GM18868 (cell line): ENCODE measurements around the gene DHX29.

ENCODE experiments used
- ATAC-seq: cut with Tn5 transposase; IDR thresholded peaks from one replicate; pipeline ENCODE4 v1.9.1; 2021; ENCODE audit warnings: mild to moderate bottlenecking, moderate library complexity; ENCODE audit not compliant: unreplicated experiment

The DHX29 gene

DNA sequence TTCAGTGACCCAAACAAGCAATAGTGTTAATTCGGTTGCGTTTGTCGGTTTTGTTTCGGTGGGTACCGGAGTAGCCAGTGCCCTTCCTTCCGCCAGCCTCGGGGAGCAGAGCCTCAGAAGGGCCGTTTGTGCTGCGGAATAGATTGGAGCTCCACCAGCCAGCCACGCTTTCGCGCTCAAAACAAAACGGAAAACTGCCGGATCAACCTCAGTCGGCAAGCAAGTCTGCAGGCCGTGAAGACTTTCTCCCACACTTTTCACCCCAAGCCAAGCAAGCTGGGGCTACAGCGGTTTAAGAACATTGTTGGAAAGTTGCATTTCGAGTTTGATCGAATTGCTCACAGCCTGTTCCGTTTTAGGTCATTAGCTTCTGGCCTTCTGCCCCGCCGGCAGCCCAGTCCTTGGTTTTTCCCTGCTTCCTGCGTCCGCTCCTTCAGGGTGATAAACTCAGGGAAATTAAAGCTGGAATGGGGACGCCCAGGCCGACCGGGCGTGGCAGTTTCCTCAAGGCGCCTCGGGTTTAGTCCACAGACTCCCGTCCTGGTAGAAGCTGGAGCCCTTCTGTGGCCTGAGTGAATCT is 73.3 kb downstream of the DHX29 start:
- ATAC-seq: no peak

DNA sequence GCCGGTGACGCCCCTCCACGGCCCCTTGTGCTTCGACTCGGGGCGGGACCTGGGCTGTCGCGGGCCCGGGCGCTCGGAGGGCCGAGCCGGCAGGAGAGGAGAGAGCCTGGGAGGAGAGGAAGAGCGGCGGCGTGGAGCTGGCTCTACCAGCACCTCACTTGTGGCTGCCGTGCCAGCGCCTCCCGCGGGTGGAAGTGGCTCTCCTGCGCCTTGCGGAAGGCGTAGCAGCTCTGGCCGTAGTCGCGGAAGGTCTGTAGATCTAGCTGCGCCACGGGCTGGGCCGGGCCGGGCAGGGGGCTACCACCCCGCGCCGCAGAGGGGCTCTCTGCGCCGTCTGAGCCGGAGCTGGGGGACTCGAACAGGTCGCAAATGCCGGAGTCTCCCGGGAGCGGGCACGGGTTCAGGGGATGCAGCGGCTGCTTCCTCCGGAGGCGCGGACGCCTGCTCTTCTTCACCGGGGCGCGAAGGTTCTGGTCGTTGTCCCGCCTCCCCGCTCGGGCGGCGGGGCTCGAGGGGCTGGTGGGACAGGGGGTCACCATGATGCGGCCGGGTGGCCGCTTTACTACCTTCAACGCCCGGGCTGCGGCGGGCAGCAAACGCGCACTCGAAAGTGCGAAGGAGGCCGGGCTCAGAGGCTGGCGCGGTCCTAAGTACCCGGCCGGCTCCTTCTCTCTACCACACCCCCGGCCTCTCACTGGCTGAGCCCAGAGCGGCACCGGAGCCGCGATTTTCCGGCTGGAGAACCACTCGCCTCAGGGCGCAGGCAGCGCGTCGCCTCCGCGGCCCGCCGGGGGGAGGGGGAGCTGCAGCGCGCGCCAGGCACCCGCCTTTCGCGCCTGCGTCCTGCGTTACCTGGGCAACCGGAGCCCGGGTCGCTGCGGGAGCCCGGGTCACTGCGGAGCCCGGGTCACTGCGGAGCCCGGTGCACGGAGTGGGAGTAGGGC is 74.2 kb downstream of the DHX29 start, which contains the start of gene CCNO:
TSS of gene CCNO (minus strand) at position 624 of the 944 bp plus-strand sequence. CDS start at position 539, 85 bp downstream.
- ATAC-seq: peak; percentile 51

DNA sequence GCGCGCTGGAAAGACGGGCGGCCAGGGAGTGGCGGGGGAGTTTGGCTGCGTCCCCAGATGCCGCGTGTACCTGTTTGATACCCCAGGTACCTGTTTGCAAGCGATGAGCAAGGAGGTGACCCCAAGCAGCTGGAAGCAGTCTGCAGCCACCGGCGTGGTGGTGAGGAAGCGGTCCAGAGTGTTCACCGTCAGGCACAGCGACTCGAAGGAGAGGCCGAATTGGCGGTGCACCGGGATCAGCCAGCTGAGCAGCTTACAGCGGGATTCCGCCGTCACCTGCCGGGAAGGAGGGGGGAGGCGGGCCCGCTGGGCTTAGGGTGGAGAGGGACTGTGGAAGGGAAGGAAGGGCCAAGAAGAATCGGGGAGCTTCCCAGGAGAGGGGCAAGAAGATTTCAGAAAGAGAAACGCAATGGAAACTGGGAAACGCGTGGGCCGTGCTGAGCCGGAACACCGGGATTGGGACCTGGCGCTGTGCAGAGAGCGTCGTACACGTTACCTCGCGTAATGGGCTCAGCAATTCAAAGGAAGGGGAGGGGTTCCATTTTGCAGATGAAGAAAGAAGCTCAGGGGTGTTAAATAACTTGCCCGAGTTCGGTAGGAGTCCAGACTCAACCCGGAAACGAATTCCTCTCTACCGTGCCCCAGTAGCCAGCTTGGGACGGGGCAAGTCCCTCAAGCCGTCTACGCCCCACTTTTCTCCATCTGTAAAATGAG is 75.1 kb downstream of the DHX29 start:
- ATAC-seq: peak; percentile 5

DNA sequence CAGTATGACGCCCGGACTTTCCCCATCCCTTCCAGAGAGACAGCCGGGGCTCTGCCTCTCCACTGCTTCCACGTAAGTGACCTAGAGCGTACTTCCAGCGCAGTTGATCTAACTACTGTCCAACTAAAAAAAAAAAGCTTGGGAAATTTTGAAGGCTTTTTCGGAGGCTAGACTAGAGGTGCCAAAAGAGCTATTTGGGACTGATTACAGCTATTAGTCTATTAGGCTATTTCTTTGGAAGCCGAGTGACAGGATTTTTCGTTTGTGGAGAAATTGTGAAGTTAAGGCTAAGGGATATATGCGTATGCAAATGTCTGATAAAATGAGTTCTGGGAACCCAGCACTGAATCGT is 75.6 kb downstream of the DHX29 start:
- no peak for ATAC-seq

DNA sequence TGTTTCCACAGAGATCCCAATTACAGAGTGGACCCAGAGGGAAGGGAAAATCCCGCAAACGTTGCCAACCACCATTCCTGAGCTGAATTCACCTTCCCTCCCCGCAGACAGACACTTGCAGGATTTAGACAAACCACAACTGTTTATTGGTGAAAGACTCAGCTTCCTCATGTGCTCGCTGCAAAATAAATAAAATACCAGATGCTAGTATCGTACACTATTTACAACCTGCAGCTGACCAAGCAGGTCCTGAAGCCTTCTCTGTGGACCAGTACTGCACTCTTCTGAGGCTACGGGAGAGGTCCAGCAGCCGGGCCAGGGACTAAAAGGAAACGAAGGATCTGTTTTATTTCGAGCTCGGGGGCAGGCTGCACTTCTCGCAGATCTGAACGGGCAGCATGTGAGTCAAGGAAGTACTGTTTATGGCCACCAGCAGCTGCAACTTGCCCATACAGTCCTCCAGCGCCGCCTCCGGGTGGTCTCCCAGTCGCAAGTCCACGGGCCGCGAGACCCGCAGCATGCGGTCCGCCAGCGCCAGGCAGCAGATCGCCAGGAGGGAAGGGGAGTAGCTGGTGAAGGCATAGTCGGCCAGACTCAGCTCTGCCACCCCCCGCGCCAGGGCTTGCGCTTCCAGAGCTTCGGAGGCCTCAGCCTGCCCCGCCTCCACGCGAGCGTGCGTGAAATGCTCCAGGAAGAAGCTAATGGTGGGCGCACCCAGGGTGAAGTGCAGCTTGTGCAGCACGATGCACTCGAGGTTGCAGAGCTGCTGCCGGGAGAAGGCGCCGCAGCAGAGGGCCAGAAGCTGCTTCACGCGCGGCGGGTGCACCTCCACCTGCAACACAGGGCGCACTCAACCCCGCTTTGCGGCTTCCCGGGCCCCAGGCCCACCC is 76.2 kb downstream of the DHX29 start:
- no peak for ATAC-seq

DNA sequence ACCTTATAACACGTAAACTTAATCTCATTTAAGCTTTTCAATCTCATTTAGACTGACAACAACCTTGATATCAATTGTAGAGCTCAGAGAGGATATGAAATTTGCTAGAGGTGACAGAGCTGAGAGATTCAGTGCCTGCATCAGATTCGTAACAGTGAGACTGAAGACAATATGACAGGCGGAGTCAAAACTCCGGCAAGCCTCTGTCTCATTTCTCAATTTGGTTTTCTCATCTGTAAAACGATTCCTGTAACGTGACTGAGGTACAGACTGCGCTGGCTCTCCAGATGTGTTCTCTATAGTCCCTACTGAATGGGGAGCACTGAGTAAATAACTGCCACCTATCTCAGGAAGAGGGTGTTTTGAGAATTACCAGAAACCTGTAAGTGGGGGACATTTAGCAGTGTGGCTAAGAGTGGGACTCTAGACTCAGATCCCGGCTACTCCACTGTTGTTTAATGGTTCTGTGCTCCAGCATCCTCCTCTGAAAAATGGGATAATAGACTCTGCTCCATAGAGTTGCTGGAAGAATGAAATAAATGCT is 77.3 kb downstream of the DHX29 start:
- no peak for ATAC-seq

DNA sequence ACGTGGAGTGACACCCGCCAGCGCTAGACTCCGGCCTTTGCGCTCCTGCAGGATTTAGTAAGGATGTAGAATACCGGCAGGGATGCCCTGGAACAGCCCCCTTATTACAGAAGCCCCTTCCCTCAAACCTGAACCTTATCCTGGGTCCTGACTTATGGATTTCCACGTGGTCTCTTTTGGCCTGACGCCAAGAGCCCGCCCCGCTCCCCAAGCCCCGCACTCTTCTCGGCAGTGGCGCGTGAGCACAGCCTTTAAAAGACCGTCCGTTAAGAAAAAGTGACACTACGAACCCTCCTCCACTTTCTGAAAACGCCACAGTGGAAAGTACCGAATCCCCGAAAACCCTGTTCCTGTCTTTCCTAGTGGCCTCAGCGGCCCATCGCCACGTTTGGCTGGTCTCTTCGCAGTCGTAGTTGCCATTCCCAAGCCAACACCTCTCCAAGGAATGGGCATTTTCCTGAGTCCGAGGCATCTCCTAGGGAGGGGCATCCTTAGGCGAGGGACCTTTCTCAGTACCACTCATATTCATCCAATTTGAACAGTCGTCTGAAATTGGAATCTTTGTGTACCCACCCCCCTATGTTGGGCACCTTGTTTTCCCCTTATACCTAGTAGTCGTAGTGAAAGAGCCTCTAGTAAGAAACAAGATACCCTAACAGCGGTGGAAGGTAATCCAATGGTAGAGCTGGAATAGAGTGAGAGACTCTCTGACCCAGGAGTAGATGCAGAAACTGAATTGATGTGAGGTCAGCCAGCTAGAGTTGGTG is 79.6 kb downstream of the DHX29 start:
- no peak for ATAC-seq

DNA sequence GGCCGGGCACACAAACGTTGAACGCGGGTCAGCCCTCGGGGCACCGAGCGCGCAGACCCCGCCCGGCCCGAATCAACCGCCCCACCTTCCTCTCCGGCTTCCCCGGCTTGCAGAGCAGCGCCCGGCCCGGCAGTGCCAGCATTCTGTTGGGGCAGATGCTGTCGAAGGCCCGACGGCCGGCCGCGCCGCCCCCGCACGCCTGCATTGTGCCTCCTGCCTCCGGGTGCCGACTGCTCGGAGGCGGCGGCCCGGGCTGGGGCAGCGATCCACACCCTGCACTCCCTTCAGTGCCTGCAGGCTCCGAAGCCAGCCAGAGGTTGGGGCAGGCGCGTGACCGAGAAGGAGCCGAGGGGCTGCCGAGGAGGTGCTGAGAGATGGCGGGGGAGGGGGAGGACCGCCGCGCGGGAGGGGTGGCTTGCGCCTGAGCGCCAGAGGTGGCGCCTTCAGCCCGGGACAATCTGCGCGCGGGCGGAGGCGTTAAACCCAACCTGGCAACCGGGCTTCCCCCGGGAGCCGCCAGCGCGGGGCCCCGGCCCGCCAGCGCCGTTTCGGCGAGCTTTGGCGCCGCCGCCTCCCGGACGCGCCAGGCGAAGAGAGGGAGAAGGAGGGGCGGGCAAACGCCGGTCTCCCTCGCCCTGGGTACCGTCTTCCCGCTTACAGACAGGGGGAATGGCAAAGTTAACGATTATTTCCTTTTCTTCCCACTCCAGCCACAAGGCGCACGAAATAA is 80.4 kb downstream of the DHX29 start, which contains the start of gene MCIDAS:
TSS of gene MCIDAS (minus strand) at position 382 of the 730 bp plus-strand sequence. CDS start at position 205, 177 bp downstream.
- peak; percentile 47 for ATAC-seq

DNA sequence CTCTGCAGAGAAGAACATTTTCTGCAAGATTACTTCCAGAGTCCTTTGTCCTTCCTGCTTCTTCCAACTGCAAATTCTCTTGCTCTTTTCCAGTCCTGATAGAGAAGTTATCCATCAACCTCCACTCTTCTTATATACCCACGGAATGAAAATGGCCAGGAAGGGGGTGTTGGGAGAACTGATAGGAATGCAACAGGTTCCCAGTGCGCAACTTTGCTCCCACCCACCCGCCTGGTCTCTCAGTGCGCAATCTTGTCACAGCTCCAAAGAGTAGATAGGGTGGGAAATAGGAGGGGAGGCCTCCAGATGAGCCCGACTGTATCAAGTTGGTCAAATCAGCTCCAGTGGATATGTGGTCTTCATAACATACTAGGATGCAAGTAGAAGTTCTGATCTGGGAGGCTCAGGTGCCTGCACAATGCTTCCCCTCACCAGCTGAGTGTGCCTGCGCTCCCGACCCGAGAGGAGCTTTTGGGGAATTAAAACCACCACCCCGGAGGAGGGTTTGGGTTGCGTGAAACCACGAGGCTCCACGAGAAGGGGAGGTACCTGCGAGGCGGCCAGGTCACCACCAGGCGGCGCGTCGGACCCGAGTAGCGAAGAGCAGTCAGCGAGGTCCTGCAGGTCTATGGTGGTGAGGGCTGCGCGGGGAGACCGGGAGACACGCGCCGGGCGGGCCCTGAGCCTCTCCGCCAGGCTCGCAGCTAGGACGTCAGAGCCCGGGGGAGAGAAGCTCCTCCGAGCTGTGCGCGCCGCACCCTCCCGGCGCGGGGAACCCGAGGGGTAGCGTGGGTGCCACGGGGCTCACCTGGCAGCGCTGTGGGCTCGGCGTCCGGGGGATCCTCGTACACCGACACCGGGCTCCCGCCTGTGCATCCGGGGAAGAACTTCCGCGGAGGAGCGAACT is 81.2 kb downstream of the DHX29 start:
- peak; percentile 64 for ATAC-seq

DNA sequence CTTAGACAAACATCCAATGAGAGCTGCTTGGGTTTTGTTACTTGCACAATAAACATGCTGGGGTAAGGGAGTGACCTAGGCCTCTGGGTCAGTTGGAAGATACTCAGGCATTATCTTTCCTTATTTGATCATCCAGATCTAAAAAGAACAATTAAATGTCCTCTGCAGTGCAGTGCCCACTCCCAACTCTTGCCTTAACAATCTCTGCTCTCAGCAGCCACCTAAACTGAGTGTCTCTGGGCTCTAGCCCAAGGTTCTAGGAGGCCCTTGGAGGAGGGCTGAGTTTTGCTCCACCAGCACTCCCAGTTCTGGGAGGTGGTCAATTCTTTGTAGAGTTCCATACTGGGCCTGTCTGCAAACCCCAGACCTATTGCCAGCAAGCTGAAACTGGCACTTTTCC is 82.1 kb downstream of the DHX29 start:
- no peak for ATAC-seq

DNA sequence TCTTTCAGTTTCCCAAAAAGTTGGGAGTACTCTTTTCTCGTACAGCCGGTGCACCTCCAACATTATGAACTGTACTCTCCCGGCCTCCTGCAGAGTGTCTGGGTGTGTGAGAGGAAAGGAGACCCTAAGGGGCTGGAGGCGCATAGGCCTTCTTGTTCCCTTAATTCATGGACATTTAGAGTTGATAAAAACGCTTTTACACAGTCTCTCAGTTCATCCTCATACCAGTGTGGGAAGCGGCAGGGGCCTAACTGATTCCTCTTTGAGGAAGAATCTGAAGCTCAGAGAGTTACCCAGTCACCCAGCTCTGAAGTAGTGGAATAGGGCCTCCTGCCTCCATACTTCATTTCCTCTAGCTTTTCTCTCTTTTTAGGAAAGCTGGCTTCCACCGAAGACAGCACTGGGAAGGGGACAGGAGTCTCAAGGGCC is 83.7 kb downstream of the DHX29 start:
- ATAC-seq: no peak

DNA sequence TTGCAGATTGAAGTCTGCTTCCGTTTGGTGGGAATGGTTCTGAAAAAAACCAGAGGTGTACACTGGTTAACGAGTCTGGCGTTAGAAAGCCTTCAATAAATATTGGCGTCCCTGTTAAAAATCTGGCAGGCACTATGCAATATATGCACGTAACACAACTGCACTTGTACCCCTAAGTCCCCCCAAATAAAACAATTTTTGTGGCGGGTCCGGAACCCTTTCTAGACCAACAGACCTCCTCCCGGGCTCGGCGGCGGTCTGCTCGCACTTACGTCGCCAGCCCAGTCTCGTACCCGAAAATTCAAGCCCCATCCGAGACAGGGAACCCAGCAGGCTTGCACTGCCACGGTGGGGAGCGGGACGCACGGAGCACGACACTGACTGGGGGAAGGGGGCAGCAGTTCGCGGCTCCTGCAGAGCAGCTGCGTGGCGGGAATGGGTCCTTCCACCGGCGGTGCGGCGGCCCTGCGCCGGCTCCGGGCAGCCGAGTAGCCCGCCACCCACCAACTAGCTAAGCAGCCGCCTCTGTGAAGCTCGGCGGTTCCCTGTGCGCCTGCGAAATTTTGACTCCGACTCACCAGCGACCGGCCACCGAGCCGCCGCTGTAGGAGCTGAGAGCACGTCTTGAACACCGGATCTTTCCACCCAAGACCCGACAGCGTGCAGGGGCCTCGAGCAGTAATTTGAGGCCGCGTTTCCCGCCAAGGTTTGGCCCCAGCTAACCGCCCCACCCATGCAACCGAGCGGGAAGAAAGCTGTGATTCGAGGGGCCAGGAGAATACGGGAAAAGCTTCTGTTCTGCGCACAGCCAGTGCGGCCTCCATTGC is 84.3 kb downstream of the DHX29 start:
- ATAC-seq: no peak

DNA sequence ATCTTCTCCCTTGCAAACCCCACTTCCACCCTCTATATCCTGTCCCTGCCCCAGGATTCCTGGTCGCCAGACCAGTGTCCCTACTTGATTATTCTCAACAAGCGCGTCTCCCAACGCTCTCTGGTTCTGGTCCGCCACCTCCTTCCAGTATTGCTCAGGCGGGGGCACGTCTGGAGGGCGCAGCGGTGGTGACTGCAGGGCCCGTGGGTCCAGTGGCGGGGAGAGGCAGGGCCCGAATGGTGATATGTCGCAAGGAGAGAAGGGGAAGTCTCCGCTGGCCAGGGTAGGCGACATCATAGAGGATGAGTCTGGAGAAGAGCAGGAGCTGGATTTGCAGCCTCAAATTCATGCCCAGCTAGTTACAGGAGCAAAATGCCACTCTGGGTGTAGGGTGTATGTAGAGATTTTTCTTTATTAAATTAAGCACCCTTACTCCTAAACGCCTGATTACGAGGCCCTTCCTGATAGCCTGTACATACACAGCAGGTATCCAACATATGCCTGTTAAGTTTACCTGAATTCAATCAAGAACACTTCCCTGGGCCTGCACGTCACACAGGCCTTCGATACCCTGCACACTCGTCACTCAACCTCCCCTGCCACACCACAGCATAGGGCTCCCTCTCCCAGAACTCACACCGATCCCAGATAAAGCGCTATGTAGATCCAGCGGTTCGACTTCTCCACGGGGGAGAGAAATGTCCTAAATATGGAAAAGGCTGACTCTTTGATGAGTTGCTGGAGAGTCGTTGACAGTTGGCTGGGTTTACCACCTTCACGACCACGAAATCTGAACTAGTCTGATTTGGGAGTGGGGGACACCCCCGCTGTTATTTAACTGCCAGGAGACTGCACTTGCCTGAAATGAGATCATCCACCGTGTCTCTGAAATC is 85.2 kb downstream of the DHX29 start:
- ATAC-seq: no peak

DNA sequence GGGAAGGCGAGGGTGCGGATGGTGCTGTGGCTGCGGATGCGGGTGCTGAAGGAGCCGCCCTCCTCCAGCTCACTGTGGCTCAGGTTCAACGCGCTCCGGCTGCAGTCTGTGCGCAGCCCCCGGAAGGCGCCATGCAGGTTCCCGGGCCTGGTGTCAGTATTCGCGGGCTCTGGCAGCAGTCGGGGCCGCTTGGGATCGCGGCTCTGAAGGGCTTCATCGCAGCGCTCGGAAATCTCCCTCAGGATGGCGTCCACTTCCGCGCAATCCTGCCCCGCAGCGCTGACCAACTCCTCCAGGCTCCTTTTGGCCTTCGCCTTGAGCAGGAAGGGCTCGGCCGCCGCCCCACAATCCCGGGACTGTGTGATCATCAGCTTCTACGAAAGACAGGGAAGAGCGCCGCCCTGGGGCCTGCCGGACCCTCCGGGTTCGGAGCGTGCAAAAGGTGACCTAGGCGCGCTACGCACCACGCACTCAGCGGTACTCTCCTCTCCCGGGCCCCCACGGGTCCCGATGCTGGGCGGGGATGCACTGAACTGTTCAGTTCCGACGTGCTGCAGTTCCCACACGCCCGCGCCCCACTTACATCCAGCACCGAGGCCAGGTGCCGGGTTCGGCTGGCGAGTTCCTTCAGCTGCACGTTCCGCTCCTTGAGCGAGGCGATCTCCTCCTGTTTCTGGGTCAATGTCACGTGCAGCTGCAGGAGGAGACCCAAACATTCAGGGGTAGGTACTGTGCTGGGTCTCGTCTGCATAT is 86.9 kb downstream of the DHX29 start:
- no peak for ATAC-seq

DNA sequence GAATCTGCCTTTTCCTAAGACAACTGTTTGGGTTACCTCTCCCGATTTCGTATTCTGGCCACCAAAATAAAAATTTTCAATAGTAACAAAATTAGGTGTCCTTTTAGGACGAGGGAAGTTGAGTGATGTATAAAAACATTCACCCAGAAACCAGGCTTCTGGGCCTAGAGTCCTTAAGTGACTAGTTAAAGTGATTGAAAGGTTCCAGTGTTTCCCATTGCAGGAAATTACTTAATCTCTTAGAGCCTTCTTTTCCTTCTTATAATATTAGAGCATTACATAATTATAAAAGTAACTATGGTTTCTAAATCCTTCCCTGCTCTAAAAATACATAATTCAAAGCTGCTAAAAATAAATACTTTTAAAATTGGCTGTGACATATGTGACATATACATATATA is 87.7 kb downstream of the DHX29 start:
- no peak for ATAC-seq
